Transverse colon (tissue), 4 donors: ENCODE results near the gene ATP12A. TPM values are rescaled to one million over a fixed set of nuclear protein-coding genes. Genes with fewer than 3 reads are reported as not detected.

Source experiments
- DNase-seq: peaks from one replicate; pipeline ENCODE4 v3.0.0-alpha.2; 2019
- H3K27ac ChIP-seq, 4 donors: fragments of 200-600 bp; sonication (generic); 2 replicates each; pipeline ENCODE4 v1.5.1; 2016 to 2018; ENCODE audit warnings: inconsistent platforms in 4 of 4
- H3K27me3 ChIP-seq: fragments of 200-600 bp; sonication (generic); 2 replicates; pipeline ENCODE4 v1.5.1; 2017; ENCODE audit warnings: inconsistent platforms
- H3K36me3 ChIP-seq, 4 donors: fragments of 200-600 bp; sonication (generic); 2 replicates each; pipeline ENCODE4 v1.5.1; 2017 to 2019; ENCODE audit warnings: inconsistent platforms in 4 of 4
- H3K4me1 ChIP-seq, 4 donors: fragments of 200-600 bp; sonication (generic); 2 replicates each; pipeline ENCODE4 v1.5.1; 2017 to 2020; ENCODE audit warnings: inconsistent platforms in 4 of 4
- H3K4me3 ChIP-seq, 4 donors: fragments of 200-600 bp; sonication (generic); 1 replicate in 1 of 4; 2 replicates in 3 of 4; pipeline versions ENCODE4 v1.5.1 to v1.6.1; 2017 to 2019; ENCODE audit warnings: inconsistent platforms in 4 of 4
- H3K9me3 ChIP-seq, 2 donors: fragments of 200-600 bp; sonication (generic); 2 replicates each; pipeline ENCODE4 v1.5.1; 2017 to 2019; ENCODE audit warnings: inconsistent platforms in 2 of 2
- CTCF ChIP-seq, 5 experiments: fragments of 200-600 bp in 3 of 5; fragments of 450-650 bp in 2 of 5; sonication (generic) in 3 of 5; IDR thresholded peaks; 1 replicate in 2 of 5; 2 replicates in 3 of 5; pipeline ENCODE4 v1.5.1; 2016 to 2017; ENCODE audit warnings: antibody characterized with exemption in 5 of 5, inconsistent platforms in 3 of 5, mild to moderate bottlenecking in 2 of 5, moderate library complexity in 1 of 5
- EP300 ChIP-seq: sonication (generic); formaldehyde crosslinking; IDR thresholded peaks from one replicate; pipeline ENCODE4 v1.6.1; 2017; ENCODE audit warnings: antibody characterized with exemption, low read depth
- POLR2A ChIP-seq: fragments of 450-650 bp; IDR thresholded peaks from one replicate; pipeline ENCODE4 v1.6.1; 2016; ENCODE audit warnings: antibody characterized with exemption, mild to moderate bottlenecking, moderate library complexity
- POLR2AphosphoS5 ChIP-seq, 3 donors: sonication (generic); formaldehyde crosslinking; IDR thresholded peaks; one replicate each; pipeline ENCODE4 v1.6.1; 2016; ENCODE audit warnings: antibody characterized with exemption in 3 of 3
- WGBS, 2 donors: methylation state at CpG; one replicate each; pipeline ENCODE4 v1.1.5; 2018; ENCODE audit warnings: low coverage in 1 of 2; 5-methylcytosine and 5-hydroxymethylcytosine counted together
- in situ Hi-C, 4 donors: fragments of 200-750 bp; cut with MboI; loops; one replicate each; pipeline versions ENCODE4 v1.15.0 to v1.15.1; 2017; ENCODE audit warnings: low sequenced_read_pairs in 3 of 4, low pct_ligation_motif_present in 1 of 4, low pct_unique_long_range_greater_than_20kb in 1 of 4
- intact Hi-C: fragments of 100-400 bp; cut with DNase I; formaldehyde crosslinking; loops from one replicate; pipeline ENCODE4 v1.15.1; 2023; ENCODE audit warnings: low total_unique reads
- total RNA-seq, 4 donors: library from RNA; depleted of rRNA; stranded (reverse); fragments of >200 nt; gene quantifications; one replicate each; pipeline ENCODE4 v1.1.0, GENCODE V29; 2016

ATP12A gene
- total RNA-seq, 4 donors from 2014 or later, result 0.14 TPM; not detected in 3

DNA sequence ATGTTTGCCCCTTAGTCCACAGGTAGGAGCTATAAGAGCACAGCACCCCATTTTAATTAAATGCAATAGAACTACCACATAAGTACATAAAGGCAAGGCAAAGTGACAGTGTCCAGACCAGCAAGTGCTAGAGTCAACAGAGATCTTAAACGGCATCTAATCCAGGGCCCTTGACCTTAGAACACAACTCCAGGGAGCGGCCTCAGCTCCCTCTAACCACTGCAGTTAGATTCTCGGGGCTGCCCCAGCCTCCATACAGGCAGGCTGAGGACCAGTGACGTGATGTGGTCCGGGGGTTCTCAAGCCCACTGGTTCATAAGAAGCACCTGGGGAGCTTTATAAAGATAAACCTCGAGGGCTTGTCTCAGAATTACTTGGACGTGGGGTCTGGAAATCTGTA is 10.0 kb upstream of the ATP12A start:
- peaks cover 5 to 41% (median 19%) of the 10 kb centered on the region in 4 donors for H3K4me1 ChIP-seq
- in situ Hi-C loops (loop anchor here in 1 of 4 donors (10.0 kb wide), 1 partner anchor 45 kb away; no protein-coding TSS in a partner anchor), intact Hi-C loops (no loop called here)
- TF ChIP-seq CTCF (IDR thresholded peaks at IDR 0.05), result no peak
- TF ChIP-seq POLR2AphosphoS5 (IDR thresholded peaks at IDR 0.05), result no peak
- TF ChIP-seq EP300, result no peak
- no peak for TF ChIP-seq POLR2A
- H3K9me3 ChIP-seq, result no peaks in the 10 kb centered on the region
- DNase-seq, result no peak
- 42% methylated on average over 7 of the region's 7 CpGs; no CpG with 5 or more reads in 1 of the 2 donors for WGBS, 2 donors
- H3K27me3 ChIP-seq, result no peaks in the 10 kb centered on the region
- H3K4me3 ChIP-seq, result no peak overlapping the region
- peak overlapping the region; percentile 71 to 79 (median 76) for H3K27ac ChIP-seq
- H3K36me3 ChIP-seq, result no peaks in the 10 kb centered on the region

DNA sequence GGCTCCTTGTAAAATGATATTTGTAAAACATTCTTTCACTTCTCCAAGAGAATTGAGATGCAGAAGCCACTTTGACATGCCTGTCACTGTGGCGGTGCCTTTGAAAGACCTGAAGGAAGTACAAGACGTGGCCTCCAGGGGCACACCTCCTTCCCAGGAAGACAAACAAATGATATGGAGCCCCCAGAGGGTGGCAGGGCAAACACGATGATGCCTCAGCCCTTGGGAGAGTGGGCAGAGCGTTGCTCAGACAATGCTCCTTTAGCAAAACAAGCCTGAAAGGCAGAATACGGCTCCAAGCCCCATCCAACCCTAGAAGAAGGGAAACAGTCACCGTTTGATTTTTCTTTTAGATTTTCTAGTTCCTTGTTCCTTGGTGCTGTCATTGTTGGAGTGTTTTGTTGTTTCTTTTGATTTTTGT is 9.2 kb upstream of the ATP12A start:
- H3K4me3 ChIP-seq, result no peak overlapping the region
- WGBS, 2 donors, result 18 to 20% methylated on average over 6 of the region's 6 CpGs

DNA sequence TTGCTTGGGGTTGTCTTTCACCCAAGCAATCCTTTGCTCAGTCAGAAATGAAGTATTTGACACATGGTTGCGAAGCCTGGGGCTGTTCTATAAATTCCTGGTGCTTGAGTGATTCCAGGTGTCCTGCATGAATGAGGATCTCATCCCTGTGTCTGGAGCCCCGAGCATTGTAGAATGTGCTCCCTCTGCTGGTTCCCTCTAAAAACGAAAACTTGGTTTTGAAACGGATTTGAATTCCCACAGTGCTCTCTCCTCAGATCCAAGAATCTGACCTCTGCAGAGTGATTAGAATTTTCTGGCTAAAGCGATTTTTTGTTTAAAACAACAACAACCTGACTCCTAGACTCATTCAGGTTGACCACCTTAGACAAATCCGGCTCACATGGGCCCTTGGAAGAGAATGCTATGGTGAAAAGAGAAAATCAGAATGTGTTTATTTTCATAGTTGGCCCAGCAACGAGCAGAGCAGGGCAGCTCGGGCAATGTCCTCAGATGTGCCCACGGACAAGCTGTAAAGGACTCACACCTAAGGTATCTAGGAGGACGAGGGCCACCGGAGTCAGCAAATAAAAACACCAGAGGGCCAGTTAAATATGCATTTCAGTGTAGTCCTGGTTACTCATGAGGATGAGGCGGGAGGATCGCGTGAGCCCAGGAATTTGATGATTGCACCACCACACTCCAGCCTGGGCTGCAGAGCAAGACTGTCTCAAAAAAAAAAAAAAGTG is 8.7 kb upstream of the ATP12A start:
- 24 to 29% methylated on average over 11 to 14 of the region's 14 CpGs for WGBS, 2 donors
- H3K27ac ChIP-seq, result peak overlapping the region; percentile 71 to 79 (median 76)
- no peaks in the 10 kb centered on the region for H3K9me3 ChIP-seq
- TF ChIP-seq POLR2A (no peak), CTCF (IDR thresholded peaks at IDR 0.05) (peak; percentile 52 to 72 (median 65)), EP300 (no peak), POLR2AphosphoS5 (IDR thresholded peaks at IDR 0.05) (peak in 2 of 3 donors; percentile 16 to 29)
- no peaks in the 10 kb centered on the region for H3K27me3 ChIP-seq
- peak; percentile 50 for DNase-seq
- peak overlapping the region in 1 of 4 donors; percentile 14 for H3K4me3 ChIP-seq
- H3K36me3 ChIP-seq, result no peaks in the 10 kb centered on the region
- intact Hi-C loops (no loop called here), in situ Hi-C loops (loop anchor here in 1 of 4 donors (10.0 kb wide), 1 partner anchor 47 kb away; no protein-coding TSS in a partner anchor)
- peaks cover 5 to 36% (median 19%) of the 10 kb centered on the region in 4 donors for H3K4me1 ChIP-seq

More for the DNA sequence above, 9.2 kb upstream of the ATP12A start:
- in situ Hi-C loops (loop anchor here in 1 of 4 donors (10.0 kb wide), 1 partner anchor 46 kb away; no protein-coding TSS in a partner anchor), intact Hi-C loops (no loop called here)
- Histone ChIP-seq H3K9me3 (no peaks in the 10 kb centered on the region), H3K4me1 (peaks cover 5 to 38% (median 19%) of the 10 kb centered on the region in 4 donors), H3K36me3 (no peaks in the 10 kb centered on the region), H3K27me3 (no peaks in the 10 kb centered on the region), H3K27ac (peak overlapping the region; percentile 71 to 79 (median 76))
- no peak for DNase-seq
- TF ChIP-seq POLR2AphosphoS5 (IDR thresholded peaks at IDR 0.05), result no peak
- TF ChIP-seq POLR2A, result no peak
- no peak for TF ChIP-seq CTCF (IDR thresholded peaks at IDR 0.05)
- no peak for TF ChIP-seq EP300
